ENCODE results near the gene FUCA2. TPM values are rescaled to one million over a fixed set of nuclear protein-coding genes. Genes with fewer than 3 reads are reported as not detected.

FUCA2 gene
- total RNA-seq, 1 experiment from 2014 or later = 72.1 TPM

DNA sequence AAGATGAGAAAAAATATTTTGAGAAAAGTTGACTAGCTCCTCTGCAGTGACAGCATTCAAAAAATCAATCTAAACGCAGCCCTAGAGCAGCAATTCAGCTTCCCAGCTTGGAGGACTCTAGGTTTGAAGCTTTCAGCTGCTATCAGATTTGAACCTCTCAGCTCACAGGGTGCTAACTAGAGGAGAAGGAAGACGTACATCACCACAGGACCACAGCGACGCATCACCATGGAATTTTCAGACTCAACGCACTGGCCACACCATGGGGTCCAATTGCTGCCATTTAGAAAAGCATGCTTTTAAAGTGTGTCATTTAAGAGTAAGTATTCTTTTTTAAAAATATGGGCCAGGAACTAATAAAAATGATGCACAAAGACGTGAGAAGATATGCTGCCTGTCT, 45.0 kb upstream of the FUCA2 start:
- Histone ChIP-seq H3K4ac (ENCODE audit: low read depth, low read length) (no peak overlapping the region), H3K9ac (ENCODE audit: extremely low read depth, insufficient read length, low read length) (no peak overlapping the region), H3T11ph (ENCODE audit: low read length) (no peak overlapping the region), H2BK12ac (ENCODE audit: insufficient read length, low read depth, low read length) (no peak overlapping the region), H3K4me1 (ENCODE audit: insufficient read depth, low read length) (no peaks in the 10 kb centered on the region), H3K9me3 (ENCODE audit: control insufficient read depth, low read depth, low read length) (no peaks in the 10 kb centered on the region), H3K18ac (ENCODE audit: insufficient read length, low read depth, low read length) (no peak overlapping the region), H3K79me2 (ENCODE audit: insufficient read depth, low read length) (no peaks in the 10 kb centered on the region), H3K23ac (ENCODE audit: insufficient read length, low read depth, low read length) (no peak overlapping the region), H2BK20ac (ENCODE audit: low read depth, low read length, poor library complexity, severe bottlenecking) (no peak overlapping the region), H2BK5ac (ENCODE audit: insufficient read length, low read length) (no peak overlapping the region), H3K14ac (ENCODE audit: insufficient read depth, low read length) (no peak overlapping the region), H4K8ac (replicated peaks; ENCODE audit: insufficient read length, low read depth, low read length) (no peak overlapping the region), H3K23me2 (ENCODE audit: insufficient read length, low read depth, low read length, poor library complexity, severe bottlenecking) (no peaks in the 10 kb centered on the region), H4K5ac (ENCODE audit: insufficient read length, low read depth, low read length) (no peak overlapping the region), H4K20me1 (ENCODE audit: control insufficient read depth, insufficient read depth, insufficient read length) (no peaks in the 10 kb centered on the region), H3K79me1 (ENCODE audit: insufficient read depth, low read depth, low read length, poor library complexity, severe bottlenecking) (no peaks in the 10 kb centered on the region), H3K27me3 (ENCODE audit: insufficient read depth, low read length) (no peaks in the 10 kb centered on the region), H2BK120ac (ENCODE audit: low read depth, low read length, poor library complexity, severe bottlenecking) (no peak overlapping the region), H3K27ac (ENCODE audit: insufficient read length, low read depth, low read length) (no peak overlapping the region), H3K56ac (ENCODE audit: insufficient read length, low read depth, low read length) (no peak overlapping the region), H2AK5ac (ENCODE audit: insufficient read length, low read length) (no peak overlapping the region), H3K4me2 (ENCODE audit: insufficient read depth, insufficient read length, low read length) (no peak overlapping the region), H4K91ac (ENCODE audit: insufficient read length, low read depth, low read length) (no peak overlapping the region), H2AFZ (ENCODE audit: low read length) (no peak overlapping the region), H2BK15ac (ENCODE audit: low read depth, low read length) (no peak overlapping the region)
- Mint-ChIP-seq H3K27ac (no peak overlapping the region), H3K4me1 (peaks cover 0 to 8% of the 10 kb centered on the region in 2 experiments; a peak in 1 of 4 replicates), H3K4me3 (no peak overlapping the region), H3K36me3 (ENCODE audit: insufficient read depth in 1 of 3, low read depth in 3 of 3) (no peaks in the 10 kb centered on the region), H3K27me3 (ENCODE audit: low read depth) (peaks cover 4% of the 10 kb centered on the region; the same call in 1 of the 2 replicates), H3K9me3 (no peaks in the 10 kb centered on the region)
- no CpG with 5 or more reads among the region's 6 CpGs for WGBS (ENCODE audit: extremely low coverage, insufficient read length, low lambda C conversion rate)
- TF ChIP-seq, protein P1, sequence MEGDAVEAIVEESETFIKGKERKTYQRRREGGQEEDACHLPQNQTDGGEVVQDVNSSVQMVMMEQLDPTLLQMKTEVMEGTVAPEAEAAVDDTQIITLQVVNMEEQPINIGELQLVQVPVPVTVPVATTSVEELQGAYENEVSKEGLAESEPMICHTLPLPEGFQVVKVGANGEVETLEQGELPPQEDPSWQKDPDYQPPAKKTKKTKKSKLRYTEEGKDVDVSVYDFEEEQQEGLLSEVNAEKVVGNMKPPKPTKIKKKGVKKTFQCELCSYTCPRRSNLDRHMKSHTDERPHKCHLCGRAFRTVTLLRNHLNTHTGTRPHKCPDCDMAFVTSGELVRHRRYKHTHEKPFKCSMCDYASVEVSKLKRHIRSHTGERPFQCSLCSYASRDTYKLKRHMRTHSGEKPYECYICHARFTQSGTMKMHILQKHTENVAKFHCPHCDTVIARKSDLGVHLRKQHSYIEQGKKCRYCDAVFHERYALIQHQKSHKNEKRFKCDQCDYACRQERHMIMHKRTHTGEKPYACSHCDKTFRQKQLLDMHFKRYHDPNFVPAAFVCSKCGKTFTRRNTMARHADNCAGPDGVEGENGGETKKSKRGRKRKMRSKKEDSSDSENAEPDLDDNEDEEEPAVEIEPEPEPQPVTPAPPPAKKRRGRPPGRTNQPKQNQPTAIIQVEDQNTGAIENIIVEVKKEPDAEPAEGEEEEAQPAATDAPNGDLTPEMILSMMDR (conservative IDR thresholded peaks at IDR 0.05) = no peak
- no peak for DNase-seq
